ENCODE data around the gene UGT2B28. TPM values are rescaled to one million over a fixed set of nuclear protein-coding genes. Genes with fewer than 3 reads are reported as not detected.

UGT2B28 gene
- total and polyA plus RNA-seq, 2 of the 8 experiments (the other 6 are each of a cell fraction or from before 2014, with no cell fraction given) = not detected

- no peak overlapping the region for H4K5ac ChIP-seq (ENCODE audit: insufficient read length, low read depth, low read length)
- H3K23me2 ChIP-seq (ENCODE audit: low read depth, low read length) = no peaks in the 10 kb centered on the region
- no peak overlapping the region for H2BK120ac ChIP-seq (replicated peaks; ENCODE audit: low read depth, low read length)
- H3K23ac ChIP-seq (ENCODE audit: insufficient read length) = no peak overlapping the region
- no peaks in the 10 kb centered on the region for H3K79me2 ChIP-seq (ENCODE audit: control insufficient read depth in 1 of 2, insufficient read depth in 2 of 2, low read length in 2 of 2)
- no peak overlapping the region for H3K4me3 ChIP-seq (ENCODE audit: extremely low read depth in 1 of 4, insufficient read depth in 2 of 4, low read depth in 3 of 4, low read length in 4 of 4)
- H3K36me3 ChIP-seq (ENCODE audit: control insufficient read depth in 2 of 4, insufficient read depth in 4 of 4, low read length in 3 of 4) = no peaks in the 10 kb centered on the region
- H2BK12ac ChIP-seq (ENCODE audit: low read depth, low read length) = no peak overlapping the region
- H3K27me3 ChIP-seq (replicated peaks in 1 of 4; ENCODE audit: control insufficient read depth in 3 of 4, extremely low read depth in 1 of 4, insufficient read depth in 3 of 4, low read length in 3 of 4) = no peaks in the 10 kb centered on the region
- no peak overlapping the region for H3K9ac ChIP-seq (replicated peaks in 1 of 4; ENCODE audit: extremely low read depth in 1 of 4, low read depth in 3 of 4, low read length in 3 of 4)
- no peak overlapping the region for H2BK5ac ChIP-seq (ENCODE audit: low read depth, low read length)
- WGBS, 2 experiments (ENCODE audit: extremely low coverage in 1 of 2, insufficient coverage in 1 of 2, insufficient read length in 1 of 2, insufficient replicate concordance in 2 of 2, low coverage in 1 of 2, low lambda C conversion rate in 2 of 2, missing lambda C conversion rate in 1 of 2) = 87% methylated on average over 2 of the region's 2 CpGs; no CpG with 5 or more reads in 1 of the 2 experiments
- no peaks in the 10 kb centered on the region for H3K79me1 ChIP-seq (ENCODE audit: low read depth, low read length)
- no peak overlapping the region for H2AFZ ChIP-seq (ENCODE audit: low read length)
- no peak overlapping the region for H3K4ac ChIP-seq (replicated peaks; ENCODE audit: insufficient read length, low read depth, low read length)
- H3K4me2 ChIP-seq (ENCODE audit: insufficient read depth in 1 of 2, low read depth in 2 of 2, low read length in 2 of 2) = no peak overlapping the region
- no peak overlapping the region for H3K56ac ChIP-seq (replicated peaks; ENCODE audit: insufficient read length, low read depth, low read length)
- DNase-seq (ENCODE audit: low read depth in 1 of 2, low spot score in 2 of 2) (no peak), FAIRE-seq (no peak)
- no peak overlapping the region for H3K18ac ChIP-seq (ENCODE audit: extremely low read depth, low read length)
- no peak overlapping the region for H2AK5ac ChIP-seq (ENCODE audit: low read depth, low read length)
- H3K4me1 ChIP-seq (replicated peaks in 1 of 4; ENCODE audit: control insufficient read depth in 3 of 4, insufficient read depth in 4 of 4, low read length in 3 of 4) = no peaks in the 10 kb centered on the region
- TF ChIP-seq NRF1 (IDR thresholded peaks at IDR 0.05; ENCODE audit: low read depth, low read length) (no peak), MAFK (IDR thresholded peaks at IDR 0.05; ENCODE audit: low read depth, low read length) (no peak), TAF1 (IDR thresholded peaks at IDR 0.05; ENCODE audit: low read depth, low read length) (no peak), TCF12 (IDR thresholded peaks at IDR 0.05; ENCODE audit: low read depth, low read length) (no peak), EZH2 (IDR thresholded peaks at IDR 0.05; ENCODE audit: low read depth, low read length, severe bottlenecking) (no peak), SIRT6 (IDR thresholded peaks at IDR 0.05; ENCODE audit: low read length) (no peak), RNF2 (IDR thresholded peaks at IDR 0.05; ENCODE audit: borderline replicate concordance, low read depth, low read length, missing control alignments, poor library complexity, severe bottlenecking) (no peak)
- H4K20me1 ChIP-seq (replicated peaks in 1 of 2; ENCODE audit: control insufficient read depth in 1 of 2, insufficient read depth in 2 of 2, low read length in 2 of 2) = no peaks in the 10 kb centered on the region
- H3K9me3 ChIP-seq (ENCODE audit: insufficient read depth in 2 of 2, low read depth in 1 of 2, low read length in 1 of 2) = no peaks in the 10 kb centered on the region
- H4K91ac ChIP-seq (replicated peaks; ENCODE audit: insufficient read length, low read length) = no peak overlapping the region
- H2BK15ac ChIP-seq (ENCODE audit: low read length) = no peak overlapping the region
- no peak overlapping the region for H2BK20ac ChIP-seq (ENCODE audit: low read length)
- ChIA-PET CTCF (ENCODE audit: partially characterized antibody) (interaction anchor here (0.7 kb wide), 1 partner anchor 24 kb away, joined by 3 read pairs; no protein-coding TSS in a partner anchor), POLR2A (ENCODE audit: partially characterized antibody) (no interaction called here)
- no peak overlapping the region for H4K8ac ChIP-seq (ENCODE audit: extremely low read depth, insufficient read depth, low read length)
- H3K14ac ChIP-seq (ENCODE audit: insufficient read length) = no peak overlapping the region
- no peak overlapping the region for H3K27ac ChIP-seq (ENCODE audit: low read depth, low read length)
Observed at GRCh38 chr4:69239092-69239491, 41.2 kb upstream of the UGT2B28 start.
